ENCODE results near the gene SETD5.

DNA sequence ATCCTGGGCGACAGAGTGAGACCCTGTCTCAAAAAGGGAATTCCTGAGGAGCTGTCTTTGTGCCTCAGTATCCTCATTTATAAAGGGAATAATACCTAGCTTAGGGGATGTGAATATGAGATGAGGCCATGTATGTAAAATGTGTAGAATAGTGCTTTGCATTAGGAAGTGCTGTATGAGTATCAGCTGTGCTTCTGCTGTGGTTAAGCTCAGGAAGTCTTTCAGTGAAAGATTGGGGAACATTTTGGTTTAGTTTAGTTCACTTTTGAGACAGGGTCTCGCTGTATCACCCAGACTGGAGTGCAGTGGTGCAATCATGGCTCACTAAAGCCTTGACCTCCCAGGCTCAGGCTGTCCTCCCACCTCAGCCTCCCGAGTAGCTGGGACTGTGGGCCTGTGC is 23.9 kb upstream of the SETD5 start:
- TF ChIP-seq MAFK (IDR thresholded peaks at IDR 0.05; ENCODE audit: partially characterized antibody) (no peak), JUN (IDR thresholded peaks at IDR 0.05) (no peak), CHD2 (IDR thresholded peaks at IDR 0.05; ENCODE audit: low read length, partially characterized antibody) (no peak), HOXA7 (CRISPR knock-in tag; IDR thresholded peaks at IDR 0.05) (no peak), RCOR1 (IDR thresholded peaks at IDR 0.05; ENCODE audit: low read depth, low read length) (no peak), POLR2A (IDR thresholded peaks at IDR 0.05; ENCODE audit: low read length) (no peak), MYC (IDR thresholded peaks at IDR 0.05; ENCODE audit: borderline replicate concordance, low read length) (no peak)
- TF ChIP-seq, protein P1, sequence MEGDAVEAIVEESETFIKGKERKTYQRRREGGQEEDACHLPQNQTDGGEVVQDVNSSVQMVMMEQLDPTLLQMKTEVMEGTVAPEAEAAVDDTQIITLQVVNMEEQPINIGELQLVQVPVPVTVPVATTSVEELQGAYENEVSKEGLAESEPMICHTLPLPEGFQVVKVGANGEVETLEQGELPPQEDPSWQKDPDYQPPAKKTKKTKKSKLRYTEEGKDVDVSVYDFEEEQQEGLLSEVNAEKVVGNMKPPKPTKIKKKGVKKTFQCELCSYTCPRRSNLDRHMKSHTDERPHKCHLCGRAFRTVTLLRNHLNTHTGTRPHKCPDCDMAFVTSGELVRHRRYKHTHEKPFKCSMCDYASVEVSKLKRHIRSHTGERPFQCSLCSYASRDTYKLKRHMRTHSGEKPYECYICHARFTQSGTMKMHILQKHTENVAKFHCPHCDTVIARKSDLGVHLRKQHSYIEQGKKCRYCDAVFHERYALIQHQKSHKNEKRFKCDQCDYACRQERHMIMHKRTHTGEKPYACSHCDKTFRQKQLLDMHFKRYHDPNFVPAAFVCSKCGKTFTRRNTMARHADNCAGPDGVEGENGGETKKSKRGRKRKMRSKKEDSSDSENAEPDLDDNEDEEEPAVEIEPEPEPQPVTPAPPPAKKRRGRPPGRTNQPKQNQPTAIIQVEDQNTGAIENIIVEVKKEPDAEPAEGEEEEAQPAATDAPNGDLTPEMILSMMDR (IDR thresholded peaks at IDR 0.05) = no peak
- TF ChIP-seq, protein P2, sequence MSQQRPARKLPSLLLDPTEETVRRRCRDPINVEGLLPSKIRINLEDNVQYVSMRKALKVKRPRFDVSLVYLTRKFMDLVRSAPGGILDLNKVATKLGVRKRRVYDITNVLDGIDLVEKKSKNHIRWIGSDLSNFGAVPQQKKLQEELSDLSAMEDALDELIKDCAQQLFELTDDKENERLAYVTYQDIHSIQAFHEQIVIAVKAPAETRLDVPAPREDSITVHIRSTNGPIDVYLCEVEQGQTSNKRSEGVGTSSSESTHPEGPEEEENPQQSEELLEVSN (IDR thresholded peaks at IDR 0.05; ENCODE audit: borderline replicate concordance, low read depth) = no peak
- TF ChIP-seq, protein P3, sequence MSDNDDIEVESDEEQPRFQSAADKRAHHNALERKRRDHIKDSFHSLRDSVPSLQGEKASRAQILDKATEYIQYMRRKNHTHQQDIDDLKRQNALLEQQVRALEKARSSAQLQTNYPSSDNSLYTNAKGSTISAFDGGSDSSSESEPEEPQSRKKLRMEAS (IDR thresholded peaks at IDR 0.05) = no peak

All from A549 (cell line).